Spleen (tissue), 7 donors: Measurements from ENCODE around the gene B9D1.

Experiments used
- CTCF ChIP-seq, 11 experiments: fragments of 200-600 bp in 7 of 11; fragments of 450-650 bp in 4 of 11; sonication (generic) in 4 of 11; IDR thresholded peaks in 8 of 11; conservative IDR thresholded peaks in 3 of 11; 1 replicate in 7 of 11; 2 replicates in 4 of 11; pipeline versions ENCODE4 v1.4.0 to v1.8.0; 2016 to 2021; ENCODE audit warnings: antibody characterized with exemption in 11 of 11, inconsistent platforms in 4 of 11, mild to moderate bottlenecking in 1 of 11
- POLR2AphosphoS5 ChIP-seq, 3 donors: sonication (generic); formaldehyde crosslinking; IDR thresholded peaks; one replicate each; pipeline ENCODE4 v1.5.1; 2017; ENCODE audit warnings: antibody characterized with exemption in 3 of 3
- donor health status: DM: no; HTN: no; CAD: no; lungs with moderate emphysema.
- donor health status: DM: no; HTN: no; CAD: no.
- donor health status: DM: no; HTN: no; CAD: no.

DNA sequence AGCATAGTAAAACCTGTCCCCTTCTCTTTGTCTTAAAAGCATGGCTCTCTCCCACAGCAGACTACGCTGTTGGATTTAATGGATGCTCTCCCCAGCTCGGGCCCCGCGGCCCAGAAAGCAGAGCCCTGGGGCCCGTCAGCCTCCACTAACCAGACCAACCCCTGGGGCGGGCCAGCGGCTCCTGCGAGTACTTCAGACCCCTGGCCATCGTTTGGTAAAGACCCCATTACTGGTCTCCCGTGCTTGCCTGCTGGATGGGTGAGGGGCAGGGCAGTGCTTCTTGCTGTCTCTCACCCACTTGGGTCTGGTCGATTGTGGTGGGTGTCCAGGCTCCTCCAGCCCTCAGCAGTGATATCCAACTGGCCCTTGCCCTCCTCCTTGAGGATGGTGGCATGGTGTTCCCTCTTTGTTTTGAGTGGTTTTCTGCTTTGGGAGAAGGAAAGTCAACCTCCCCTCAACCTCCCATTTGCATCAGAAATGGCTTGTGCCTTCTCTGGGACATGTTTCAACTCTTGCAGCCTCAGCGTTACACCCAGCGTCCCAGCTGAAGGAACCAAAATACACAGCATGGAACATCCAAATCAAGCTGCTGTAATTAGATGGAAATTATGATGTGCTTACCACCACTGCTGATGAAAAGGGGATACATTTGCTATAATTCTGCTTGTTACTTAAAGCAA lies 49.3 kb downstream of the B9D1 start:
- TF ChIP-seq CTCF (IDR thresholded peaks at IDR 0.05 in 8 of 11, conservative IDR thresholded peaks at IDR 0.05 in 3 of 11) (no peak), POLR2AphosphoS5 (IDR thresholded peaks at IDR 0.05) (no peak)
